Retina (tissue), 1 donor: ENCODE results near the gene FOXO6.

Experiments
- DNase-seq: peaks from one replicate; pipeline ENCODE4 v3.0.0-alpha.2; 2016

Gene FOXO6

DNA sequence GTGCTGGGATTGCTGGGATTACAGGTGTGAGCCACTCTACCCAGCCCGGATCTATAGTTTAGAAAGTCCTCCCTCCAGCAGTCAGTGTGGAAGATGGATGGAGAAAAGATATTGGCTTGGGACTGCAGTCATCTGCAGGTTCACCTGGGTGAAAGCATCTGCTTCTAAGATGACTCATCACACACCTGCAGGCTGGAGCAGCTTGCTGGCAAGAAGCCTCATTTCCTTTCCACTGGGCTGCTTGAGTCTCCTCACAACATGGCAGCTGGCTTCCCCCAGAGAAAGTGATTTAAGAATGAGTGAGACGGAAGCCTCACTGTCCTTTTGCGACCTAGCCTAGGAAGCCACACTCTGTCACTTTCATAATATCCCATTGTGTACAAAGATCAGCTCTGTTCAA lies 50.0 kb downstream of the FOXO6 start:
- no peak for DNase-seq

- DNase-seq, result no peak
These were observed 51.5 kb downstream of the FOXO6 start for GRCh38 chr1:41412748-41413147.

DNA sequence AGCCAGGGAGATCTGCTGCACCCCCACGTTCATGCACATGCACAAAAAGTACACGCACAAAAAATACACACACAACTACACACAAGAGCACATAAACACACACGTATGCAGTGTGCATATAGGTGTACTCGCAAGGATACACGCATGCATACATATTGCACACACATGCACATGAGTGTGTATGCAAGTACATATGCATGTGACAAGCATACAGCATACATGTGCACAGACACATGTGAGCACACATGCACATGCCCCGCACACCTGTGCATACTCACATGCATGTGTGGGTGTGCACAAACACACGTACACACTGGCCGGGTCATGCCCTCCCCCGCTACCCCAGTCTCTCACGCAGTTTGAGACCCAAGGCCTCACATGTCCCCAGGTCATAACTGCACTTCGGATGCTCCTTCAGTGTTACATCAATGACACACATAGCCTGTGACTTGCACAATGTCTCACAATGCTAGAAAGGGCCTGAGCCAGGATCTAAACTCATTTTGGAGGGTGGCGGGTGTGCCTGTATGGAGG lies 52.6 kb downstream of the FOXO6 start:
- DNase-seq, result no peak

GRCh38 chr1:41414296-41414695 lies 53.1 kb downstream of the FOXO6 start:
- no peak for DNase-seq

DNA sequence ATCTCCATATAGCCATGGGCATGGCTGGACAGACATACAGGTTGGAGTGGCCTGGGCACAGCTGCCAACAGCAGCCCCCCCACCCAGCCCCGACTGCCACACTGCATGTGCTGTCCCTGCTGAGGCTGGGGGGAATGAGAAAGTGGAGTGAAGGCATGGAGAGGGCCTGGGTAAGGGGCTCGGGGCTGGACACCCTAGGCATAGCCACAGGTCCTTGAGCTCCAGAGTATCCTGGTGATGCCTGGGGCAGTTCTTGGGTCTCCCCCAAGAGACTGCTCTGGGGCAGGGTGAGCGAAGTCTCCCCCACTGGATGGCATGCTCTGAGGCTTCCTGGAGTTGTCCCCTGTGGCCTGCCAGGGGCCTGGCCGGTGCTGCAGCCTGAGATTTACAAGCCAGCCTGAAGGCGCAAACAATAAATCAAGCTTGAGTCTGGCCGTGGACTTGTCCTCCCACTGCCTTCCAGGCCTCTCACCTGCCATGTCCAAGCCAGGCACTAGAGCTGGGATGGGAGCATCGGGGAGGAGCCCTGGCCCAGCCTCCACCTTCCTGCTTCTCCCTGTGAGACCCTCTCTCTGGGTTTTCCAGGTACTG lies 53.6 kb downstream of the FOXO6 start:
- DNase-seq, result no peak

GRCh38 chr1:41416081-41416480 lies 54.8 kb downstream of the FOXO6 start:
- DNase-seq, result no peak

DNA sequence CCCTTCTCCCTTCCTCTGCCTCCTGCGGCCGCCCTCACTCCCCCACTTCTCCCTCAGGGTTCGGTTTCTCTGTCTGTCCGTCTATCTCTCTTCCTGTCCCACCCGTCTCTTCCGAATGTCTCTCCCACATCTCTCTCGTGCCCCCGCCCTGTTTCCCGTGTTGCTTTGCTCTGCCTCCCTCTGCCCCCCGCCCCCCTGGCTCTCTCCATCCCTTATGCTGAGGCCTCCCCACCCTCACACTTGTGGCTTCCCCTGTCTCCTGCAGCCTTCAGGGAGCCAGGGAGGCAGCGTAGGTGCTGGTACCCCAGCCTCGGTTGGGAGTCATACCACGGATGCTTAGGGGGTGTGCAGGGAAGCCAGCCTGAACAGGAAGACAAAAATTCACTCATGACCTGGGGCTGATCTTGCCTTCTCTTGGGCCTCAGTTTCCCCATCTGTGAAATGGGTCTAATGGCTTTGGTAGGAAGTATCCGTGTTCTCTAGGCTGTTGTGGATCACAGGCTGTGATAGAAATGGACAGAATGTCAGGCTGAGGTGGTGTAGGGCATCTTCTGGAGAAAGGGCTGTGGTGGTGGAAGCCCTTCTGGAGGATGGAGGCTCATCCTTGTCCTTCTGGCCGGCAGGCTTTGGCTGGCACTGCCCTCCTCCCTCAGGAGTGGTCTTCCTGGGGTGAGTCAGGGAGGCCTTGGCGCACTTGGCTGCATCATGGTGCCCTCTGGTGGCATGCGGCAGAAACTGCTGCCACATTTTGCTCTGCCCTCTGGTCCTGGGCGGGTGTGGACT lies 55.5 kb downstream of the FOXO6 start:
- DNase-seq, result peak; percentile 85

- DNase-seq, result no peak
These were observed 56.1 kb downstream of the FOXO6 start for GRCh38 chr1:41417335-41417682.

DNA sequence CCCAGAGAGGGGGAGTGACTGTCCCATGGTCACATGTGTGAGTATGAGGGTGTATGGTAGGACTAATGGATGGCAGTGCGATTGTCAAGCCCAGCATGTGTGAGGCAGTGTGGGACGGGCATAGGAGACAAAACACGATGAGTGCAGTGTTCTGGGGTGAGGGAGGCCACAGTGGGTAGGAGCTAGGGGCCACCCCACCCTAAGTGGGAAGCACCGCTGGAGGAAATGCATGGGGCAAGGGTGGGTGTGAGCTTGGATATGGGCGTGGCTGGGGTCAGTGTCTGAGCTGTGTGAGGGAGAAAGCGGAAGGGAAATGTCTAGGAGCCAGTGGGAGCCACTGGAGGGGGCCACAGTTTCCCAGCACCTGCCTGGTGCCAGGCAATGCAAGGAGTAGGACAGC lies 56.5 kb downstream of the FOXO6 start:
- DNase-seq, result no peak

DNA sequence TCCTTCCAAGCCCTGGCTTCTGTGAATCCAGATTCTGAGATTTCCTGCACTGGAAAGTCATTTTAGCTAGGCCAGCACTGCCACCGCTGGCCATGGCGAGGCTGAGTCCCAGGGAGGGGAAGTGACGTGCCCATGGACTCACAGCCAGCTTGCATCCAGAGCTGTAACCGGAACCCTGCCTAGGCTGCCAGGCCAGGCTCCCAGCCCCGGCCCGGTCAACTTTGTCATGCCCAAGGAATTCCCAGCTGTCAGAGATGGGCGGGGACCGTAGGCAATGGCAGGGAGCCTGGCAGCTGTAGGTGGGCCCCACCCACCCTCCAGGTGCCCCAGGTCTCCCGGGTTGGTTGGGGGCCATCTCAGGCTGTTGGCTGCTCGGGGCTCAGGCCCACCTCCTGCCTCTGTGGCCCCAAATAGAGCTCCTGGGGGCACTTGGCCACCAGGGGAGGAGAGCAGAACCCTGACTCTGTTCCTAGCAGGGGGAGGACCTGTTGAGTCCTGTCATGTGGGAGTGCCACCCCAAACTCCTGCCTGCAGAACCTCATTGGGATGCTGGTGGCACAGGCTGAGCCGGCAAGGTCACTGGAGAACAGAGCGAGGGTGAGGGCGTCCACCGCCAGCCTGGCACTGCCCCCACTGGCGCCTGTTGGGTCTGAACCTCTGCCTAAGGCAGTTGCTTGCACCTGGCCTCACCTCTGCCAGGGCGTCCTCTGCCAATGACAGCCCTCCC lies 57.8 kb downstream of the FOXO6 start:
- DNase-seq, result peak; percentile 7

DNA sequence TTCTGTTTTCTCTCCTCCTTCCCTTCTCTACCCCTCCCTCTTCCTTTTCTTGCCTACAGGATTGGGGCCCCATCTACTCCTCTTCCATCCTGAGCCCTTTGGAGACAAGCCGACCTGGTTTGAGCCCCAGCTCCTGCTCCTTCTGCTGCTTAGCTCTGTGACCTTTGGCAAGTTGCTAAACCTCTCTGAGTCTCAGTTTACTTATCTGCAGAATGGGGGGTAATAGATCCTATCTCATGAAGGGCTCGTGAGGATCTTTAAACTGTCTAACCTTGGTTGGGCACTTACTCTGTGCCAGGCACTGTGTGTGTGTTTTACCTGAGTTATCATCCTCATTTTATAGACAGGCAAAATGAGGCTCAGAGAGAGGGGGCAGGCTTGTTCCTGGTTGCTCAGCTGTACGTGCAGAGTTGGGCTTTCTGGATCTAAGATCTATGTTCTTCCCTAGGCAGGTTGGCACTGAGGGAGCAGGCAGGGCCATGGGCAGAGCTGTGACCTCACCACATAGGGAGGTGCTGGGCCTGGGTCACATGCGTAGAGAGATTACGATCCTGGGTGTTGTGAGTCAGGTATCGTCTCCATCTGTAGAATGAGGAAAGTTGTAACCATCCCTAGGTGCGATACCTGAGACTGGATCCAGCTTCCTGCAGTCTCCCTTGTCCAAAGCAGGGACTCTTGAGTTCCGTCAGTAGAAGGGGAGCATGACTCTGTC lies 58.5 kb downstream of the FOXO6 start:
- DNase-seq, result no peak

DNA sequence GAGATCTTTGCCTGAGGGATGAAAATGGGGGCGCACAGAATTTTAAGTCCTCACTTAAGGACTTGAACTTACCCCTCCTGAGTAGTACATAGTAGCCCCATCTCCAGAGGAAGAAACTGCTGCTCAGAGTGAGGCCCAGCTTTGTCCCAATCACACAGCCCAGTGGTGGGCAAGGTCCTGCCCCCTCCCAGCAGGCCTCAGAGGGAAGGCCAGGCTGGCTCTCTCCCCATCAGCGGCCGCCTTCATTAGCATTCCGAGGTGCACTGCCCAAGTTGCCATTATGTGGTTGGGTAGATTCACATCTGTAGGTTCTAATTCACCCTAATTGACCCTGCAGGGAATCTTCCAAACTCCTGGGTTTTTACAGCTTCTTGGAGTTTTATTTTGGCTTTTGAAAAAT lies 59.1 kb downstream of the FOXO6 start:
- no peak for DNase-seq

- DNase-seq, result no peak
These were observed 59.6 kb downstream of the FOXO6 start for GRCh38 chr1:41420860-41421259.

DNA sequence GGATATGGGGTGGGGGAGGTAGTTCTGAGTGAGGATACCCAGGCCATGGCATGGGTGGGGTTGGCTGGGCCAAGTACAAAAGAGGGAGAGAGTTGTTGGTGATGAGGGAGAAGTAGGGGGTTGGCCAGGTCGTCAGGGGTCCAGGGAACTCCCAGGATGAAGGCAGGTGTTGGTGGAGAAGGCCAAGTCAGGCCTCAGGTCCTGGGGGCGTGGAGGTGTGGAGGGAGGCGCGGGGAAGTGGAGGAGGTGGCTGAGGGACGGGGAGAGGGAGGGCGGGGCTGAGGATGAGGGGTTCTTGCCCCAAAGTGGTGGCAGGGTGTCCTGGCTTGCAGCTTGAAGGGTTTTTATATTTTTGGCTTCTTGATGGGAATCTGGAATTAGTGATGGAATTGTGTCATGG lies 61.1 kb downstream of the FOXO6 start:
- no peak for DNase-seq

GRCh38 chr1:41423511-41424191 lies 62.4 kb downstream of the FOXO6 start:
- DNase-seq, result no peak

DNA sequence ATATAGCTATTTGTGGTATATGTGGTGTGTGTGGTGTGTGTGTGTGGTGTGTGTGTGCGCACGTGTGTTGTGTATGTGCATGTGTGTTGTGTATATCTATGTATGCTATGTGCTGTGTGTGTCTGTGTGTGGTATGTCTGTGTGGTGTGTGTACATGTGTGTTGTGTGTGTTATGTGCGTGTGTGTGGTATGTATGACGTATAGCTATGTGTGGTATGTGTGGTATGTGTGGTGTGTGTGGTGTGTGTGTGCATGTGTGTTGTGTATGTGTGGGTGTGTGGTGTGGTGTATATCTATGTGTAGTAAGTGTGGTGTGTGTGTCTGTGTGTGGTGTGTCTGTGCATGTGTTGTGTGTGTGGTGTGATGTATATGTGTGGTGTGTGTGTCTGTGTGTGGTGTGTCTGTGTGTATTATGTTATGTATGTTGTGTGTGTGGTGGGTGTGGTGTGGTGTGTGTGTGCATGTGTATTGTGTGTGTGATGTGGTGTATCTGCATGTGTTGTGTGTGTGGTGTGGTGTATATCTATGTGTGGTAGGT lies 63.4 kb downstream of the FOXO6 start:
- no peak for DNase-seq

DNA sequence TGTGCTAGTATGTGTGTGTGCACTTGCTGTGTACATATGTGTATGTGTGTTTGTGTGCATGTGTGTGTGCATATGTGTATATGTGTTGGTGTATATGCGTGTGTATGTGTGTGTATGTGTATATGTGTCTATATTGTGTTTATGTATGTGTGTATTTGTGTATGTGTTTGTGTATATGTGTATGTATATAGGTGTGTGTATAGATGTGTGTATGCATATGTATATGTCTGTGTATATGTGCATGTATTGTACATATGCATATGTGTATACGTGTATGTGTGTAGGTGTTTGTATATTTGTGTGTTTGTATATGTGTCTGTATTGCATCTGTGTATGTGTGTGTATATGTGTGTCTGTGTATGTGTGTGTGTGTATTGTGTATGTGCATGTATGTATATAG lies 64.1 kb downstream of the FOXO6 start:
- no peak for DNase-seq

- DNase-seq, result no peak
These were observed 65.1 kb downstream of the FOXO6 start for GRCh38 chr1:41426201-41426890.

DNA sequence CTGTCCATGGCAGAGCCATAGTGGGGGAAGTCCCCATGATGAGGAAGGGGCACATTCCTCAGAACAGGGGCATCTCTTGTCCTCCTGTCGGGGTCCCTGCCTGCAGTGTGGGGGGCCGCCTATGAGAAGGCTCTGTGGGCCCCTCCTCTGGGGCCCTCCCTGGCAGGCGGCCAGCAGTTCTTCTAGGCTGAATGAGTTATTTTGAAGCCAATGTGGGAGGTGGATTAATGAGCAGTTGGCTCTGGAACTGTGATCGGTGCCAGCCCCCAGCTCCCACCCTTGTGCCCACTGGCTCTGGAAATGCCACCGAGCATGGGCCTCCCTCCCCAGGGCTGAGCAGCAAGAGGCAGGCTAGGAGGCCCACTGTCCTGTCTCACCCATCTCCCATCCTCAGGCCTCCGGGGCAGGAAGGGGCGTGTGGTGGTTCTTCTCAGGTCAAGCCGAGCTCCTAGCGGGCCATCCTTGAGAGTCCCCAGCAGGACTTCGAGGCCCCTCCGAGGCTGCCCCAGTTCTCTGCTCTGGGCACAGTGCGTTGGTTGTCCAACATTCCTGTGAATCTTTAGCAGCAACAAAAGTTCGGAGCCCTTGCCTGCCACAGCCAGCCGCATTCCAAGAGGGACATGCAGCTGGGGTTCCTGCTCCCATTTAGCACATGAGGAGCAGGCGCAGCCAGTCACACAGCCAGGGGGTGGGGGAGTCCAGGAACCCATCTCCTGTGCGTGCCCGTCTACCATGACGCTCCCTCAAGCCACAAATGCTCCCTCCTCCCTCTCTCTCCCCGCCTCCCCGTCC lies 66.1 kb downstream of the FOXO6 start:
- no peak for DNase-seq

DNA sequence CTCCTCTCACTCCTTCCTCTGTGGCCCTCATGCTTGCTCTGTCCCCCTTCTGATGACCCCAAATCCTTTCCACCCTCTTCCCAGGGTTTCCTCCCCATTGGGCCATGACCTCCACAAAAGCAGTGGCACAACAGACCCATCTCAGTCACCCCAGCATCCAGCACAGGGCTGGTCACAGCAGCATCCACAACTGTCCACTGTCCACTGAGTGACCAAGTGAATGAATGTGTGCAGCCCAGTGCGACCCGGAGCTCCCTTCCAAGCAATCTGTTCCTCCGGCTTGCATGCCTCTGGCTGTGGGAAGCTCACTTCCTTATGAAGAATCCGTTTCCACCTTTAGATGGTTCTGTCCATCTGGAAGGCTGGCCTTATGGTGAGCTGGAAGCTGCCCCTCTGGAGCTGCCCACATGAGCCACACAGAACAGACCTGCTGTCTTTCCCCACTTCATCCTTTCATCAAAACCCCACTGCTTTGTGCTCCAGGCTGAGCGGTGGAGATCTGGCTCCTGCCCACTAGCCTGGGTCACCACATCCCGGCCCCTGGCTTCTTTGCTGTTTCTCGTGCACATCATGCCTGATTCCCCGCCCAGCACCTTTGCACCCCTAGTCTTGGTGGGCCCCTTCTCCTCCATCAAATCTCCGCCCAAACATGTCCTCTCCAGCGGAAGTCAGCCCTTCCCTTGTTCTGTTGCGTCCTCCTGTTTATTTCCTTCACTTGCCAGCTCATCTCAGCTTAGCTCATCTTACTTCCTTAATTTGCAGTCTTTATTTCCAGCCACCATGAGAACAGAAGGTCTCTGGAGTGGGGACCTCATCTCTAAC lies 66.9 kb downstream of the FOXO6 start:
- no peak for DNase-seq
